SK-N-SH treated with all-trans-retinoic acid at 6 μM for 48 hours (cell line): ENCODE data around the gene CCBE1.

Experiments
- PATZ1 ChIP-seq: fragments of 250-450 bp; sonication (Bioruptor Pico); IDR thresholded peaks from 2 replicates; pipeline ENCODE4 v1.8.0; 2020; ENCODE audit warnings: mild to moderate bottlenecking, moderate library complexity, borderline replicate concordance
- RARB ChIP-seq: fragments of 250-450 bp; sonication (Bioruptor Pico); IDR thresholded peaks from 2 replicates; pipeline ENCODE4 v1.8.0; 2021; ENCODE audit warnings: mild to moderate bottlenecking, moderate library complexity

- TF ChIP-seq RARB: no peak
- TF ChIP-seq PATZ1: no peak
Measured at GRCh38 chr18:59414111-59414653, 283.0 kb downstream of the CCBE1 start.
